HG03097 (cell line): ENCODE data around the gene LAMTOR1.
"Not testable (repeated sequence)": the region's sequence is repeated elsewhere in the genome, so short reads cannot be mapped to it uniquely, and the experiment has no call there.

Source experiments
- ATAC-seq: cut with Tn5 transposase; IDR thresholded peaks from one replicate; pipeline ENCODE4 v1.9.1; 2021; ENCODE audit not compliant: unreplicated experiment, low FRiP score

The LAMTOR1 gene

GRCh38 chr11:72102946-72103753 lies at the start of gene LAMTOR1:
Gene LAMTOR1, minus strand, starts transcription at chr11:72103297. Its CDS starts 73 bp downstream, at chr11:72103224.
- peak; percentile 74 for ATAC-seq

DNA sequence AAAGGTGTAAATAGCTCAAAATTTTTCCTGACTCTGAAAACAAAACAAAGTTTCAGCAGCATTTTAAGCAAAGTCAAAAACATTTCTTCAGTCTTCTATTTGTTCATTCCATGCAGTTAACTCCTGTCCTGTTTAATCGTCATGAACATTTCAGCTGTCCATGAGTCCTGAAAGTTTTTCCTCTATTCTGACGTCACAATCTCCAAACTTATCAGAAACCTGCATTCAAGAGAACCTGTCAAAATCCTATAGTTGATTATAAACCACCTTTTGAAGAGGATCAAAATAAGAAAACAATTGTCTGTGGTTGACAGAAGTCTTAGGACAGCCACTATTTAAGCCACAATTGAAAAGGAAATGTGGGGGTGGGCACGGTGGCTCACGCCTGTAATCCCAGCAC lies 47.8 kb upstream of the LAMTOR1 start:
- no peak for ATAC-seq

DNA sequence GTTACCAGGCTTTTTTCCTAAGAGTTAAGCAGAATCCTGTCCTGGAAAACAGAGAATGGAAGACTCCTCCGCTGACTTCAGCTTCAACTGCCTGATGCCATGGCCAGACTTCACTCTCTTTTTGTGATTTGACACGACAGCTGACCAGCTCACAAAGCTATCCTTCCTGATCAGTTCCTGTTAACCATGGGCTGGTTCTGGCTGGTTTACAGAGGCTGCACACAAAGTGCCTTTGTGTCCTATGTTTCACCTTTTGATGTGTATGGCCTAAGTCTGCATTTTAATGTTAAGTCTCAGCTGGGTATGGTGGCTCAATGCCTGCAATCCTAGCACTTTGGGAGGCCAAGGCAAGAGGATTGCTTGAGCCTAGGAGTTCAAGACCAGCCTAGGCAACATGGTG lies 43.5 kb upstream of the LAMTOR1 start:
- ATAC-seq, result no peak

DNA sequence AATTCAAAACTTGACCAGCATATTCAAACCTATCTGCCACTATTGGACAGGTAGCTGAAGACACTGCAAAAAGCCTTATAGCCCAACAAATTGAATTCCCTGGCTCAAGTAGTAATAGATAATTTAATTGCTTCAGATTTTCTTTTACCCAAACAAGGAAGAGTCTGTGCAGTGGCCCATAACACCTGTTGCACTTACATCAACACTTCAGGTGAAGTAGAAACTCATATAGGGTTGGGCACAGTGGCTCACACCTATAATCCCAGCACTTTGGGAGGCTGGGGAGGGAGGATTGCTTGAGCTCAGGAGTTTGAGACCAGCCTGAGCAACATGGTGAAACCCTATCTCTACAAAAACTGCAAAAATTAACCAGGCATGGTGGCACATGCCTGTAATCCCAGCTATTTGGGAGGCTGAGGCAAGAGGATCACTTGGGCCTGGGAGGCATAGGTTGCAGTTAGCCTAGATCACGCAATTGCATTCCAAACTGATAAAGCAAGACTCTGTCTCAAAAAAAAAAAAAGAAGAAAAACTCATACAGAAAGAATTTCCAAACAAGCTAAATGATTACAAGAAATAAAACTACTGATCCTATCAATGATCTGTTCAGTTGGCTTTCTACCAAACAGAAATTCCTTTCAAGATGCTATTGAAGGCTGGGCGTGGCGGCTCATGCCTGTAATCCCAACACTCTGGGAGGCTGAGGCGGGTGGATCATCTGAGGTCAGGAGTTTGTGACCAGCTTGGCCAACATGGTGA lies 41.9 kb upstream of the LAMTOR1 start:
- ATAC-seq, result no peak

- not testable (repeated sequence) for ATAC-seq
These were observed 39.4 kb upstream of the LAMTOR1 start for GRCh38 chr11:72142543-72142942.

DNA sequence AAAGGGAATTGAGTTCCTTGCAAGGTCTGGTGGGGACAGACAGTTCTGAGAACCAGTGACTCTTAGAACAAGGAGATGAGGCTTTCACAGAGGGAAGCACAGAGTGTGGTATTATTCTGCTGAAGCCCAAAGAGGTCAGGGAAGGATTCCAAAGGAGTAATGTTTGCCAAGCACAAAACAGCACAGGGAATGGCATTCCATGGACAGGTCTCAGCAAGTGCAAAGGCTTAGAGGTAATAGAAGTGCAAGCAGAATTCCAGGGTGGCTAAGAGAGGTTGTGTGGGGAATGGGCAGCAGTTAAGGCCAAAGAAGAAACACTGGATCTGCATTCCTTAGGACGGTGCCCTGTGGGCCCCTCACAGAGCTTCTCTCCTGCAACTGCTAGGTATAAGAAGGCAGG lies 39.0 kb upstream of the LAMTOR1 start:
- not testable (repeated sequence) for ATAC-seq

DNA sequence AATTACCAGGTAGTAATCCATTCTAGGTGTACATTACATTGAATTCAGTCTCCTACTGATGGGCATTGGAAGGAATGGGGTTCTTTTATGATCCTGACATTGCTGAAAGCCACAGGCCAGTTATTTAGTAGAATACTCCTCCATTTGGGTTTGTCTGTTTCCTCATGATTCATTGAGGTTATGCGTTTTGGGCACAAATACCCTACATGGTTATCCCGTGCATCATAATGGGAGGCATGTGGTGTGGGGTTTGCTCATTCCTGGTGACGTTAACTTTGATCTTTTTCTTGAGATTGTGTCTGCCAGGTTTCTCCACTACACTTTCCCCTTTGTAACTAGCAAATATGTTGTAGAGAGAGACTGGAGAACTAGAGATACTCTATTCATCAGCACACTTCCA lies 38.0 kb upstream of the LAMTOR1 start:
- ATAC-seq, result no peak

DNA sequence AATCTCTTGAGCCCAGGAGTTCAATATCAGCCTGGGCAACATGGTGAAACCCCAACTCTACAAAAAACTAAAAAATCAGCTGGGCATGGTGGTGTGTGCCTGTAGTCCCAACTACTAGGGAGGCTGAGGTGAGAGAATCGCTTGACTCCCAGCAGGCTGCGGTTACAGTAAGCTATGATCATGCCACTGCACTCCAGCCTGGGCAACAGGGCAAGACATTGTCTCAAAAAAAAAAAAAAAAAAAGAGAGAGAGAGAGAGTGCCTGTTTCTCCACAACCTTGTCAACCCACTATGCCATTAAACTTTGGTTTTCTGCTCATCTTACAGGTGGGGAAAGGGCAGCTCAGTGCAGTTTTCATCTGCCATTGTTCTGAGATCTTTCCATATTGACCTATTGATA lies 37.6 kb upstream of the LAMTOR1 start:
- no peak for ATAC-seq

GRCh38 chr11:72139500-72139899 lies 36.4 kb upstream of the LAMTOR1 start:
- no peak for ATAC-seq

GRCh38 chr11:72138821-72139390 lies 35.8 kb upstream of the LAMTOR1 start:
- no peak for ATAC-seq

- no peak for ATAC-seq
These were observed 33.7 kb upstream of the LAMTOR1 start for GRCh38 chr11:72136684-72137262.

DNA sequence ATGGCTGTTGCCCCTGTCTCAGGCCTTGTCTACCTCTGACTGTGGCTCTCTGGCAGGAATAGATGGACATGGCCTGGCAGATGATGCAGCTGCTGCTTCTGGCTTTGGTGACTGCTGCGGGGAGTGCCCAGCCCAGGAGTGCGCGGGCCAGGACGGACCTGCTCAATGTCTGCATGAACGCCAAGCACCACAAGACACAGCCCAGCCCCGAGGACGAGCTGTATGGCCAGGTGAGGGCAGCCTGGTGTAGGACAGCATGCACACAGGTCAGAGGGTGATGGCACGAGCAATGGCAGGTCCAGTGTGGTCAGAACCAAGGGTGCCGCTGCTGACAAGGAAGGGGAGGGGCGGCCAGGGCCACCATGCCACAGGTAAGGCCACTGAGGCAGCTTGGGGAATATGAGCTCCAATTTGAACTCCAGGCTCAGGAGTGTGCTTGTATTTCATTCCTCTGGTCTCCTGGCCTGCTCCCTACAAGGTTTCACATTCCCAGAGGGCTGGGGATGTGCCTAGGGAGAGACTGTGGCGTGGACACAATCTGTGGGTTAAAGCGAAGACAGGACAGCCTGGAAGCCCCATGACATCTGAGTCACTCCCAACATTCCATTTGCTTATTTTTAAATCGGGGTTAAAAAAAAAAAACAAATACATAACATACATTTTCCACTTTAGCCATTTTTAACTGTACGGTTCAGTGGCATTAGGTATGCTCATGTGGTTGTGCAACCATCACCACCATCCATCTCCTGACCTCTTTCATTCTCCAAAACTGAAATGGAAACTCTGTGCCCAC lies 33.0 kb upstream of the LAMTOR1 start:
- ATAC-seq, result no peak

- not testable (repeated sequence) for ATAC-seq
These were observed 32.4 kb upstream of the LAMTOR1 start, which contains the start of gene FOLR3 for GRCh38 chr11:72135473-72135872. Gene FOLR3, plus strand, starts transcription at chr11:72135725. Its CDS starts 228 bp downstream, at chr11:72135953.

DNA sequence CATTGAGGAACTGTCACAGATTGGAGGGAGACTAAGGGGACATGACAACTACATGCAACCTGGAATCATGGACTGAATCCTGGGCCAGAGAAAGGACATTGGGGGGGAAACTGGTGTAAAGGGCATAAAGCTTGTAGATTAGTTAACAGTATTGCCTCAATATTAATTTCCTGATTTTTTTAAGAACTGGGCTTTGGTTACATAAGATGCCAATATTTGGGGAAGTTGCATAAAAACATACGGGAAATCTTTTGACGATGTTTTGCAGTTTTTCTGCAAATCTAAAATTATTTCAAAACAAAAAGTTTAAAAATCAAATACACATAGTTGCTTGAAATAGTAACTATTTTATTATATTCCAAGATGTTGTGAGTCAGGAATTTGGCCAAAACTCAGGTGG lies 29.5 kb upstream of the LAMTOR1 start:
- ATAC-seq, result no peak

- no peak for ATAC-seq
These were observed 26.3 kb upstream of the LAMTOR1 start for GRCh38 chr11:72129381-72129780.

GRCh38 chr11:72127923-72128322 lies 24.8 kb upstream of the LAMTOR1 start:
- no peak for ATAC-seq

- no peak for ATAC-seq
These were observed 22.9 kb upstream of the LAMTOR1 start for GRCh38 chr11:72125956-72126355.

DNA sequence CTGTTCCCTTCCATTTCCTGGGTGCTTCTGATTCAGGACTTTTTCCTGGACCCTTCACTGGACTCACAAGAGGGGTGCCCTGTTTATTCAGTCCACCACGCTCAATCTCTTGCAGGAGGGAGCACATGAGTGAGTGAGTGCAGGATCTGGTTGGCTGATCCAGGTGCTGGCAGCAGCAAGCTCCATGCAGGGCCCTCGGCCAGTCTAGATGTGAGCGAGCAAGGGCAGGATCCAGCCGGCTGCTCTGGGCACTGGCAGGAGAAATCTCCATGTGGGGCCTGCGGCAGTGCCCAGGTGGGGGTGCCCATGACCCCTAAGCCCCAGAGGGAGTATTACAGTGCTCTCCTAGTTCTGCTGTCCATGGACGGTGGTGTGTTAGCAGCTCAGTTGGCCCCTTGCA lies 20.9 kb upstream of the LAMTOR1 start:
- ATAC-seq, result no peak

GRCh38 chr11:72123117-72123653 lies 20.1 kb upstream of the LAMTOR1 start:
- ATAC-seq, result no peak

GRCh38 chr11:72122607-72123006 lies 19.5 kb upstream of the LAMTOR1 start:
- ATAC-seq, result no peak
